ENCODE data around the gene PDZD11. TPM values are rescaled to one million over a fixed set of nuclear protein-coding genes. Genes with fewer than 3 reads are reported as not detected.

The PDZD11 gene
- 59.9 and 63.0 TPM in 2 replicates for total RNA-seq

GRCh38 chrX:70289793-70290770 is at the start of gene PDZD11, which contains the start of gene KIF4A:
Gene PDZD11, minus strand, starts transcription at chrX:70289927. Its CDS starts 586 bp downstream, at chrX:70289341.
Gene KIF4A, plus strand, starts transcription at chrX:70290104. Its CDS starts 355 bp downstream, at chrX:70290459.

GRCh38 chrX:70281951-70282350 is 7.8 kb downstream of the PDZD11 start, which contains the start of gene RAB41:
Gene RAB41, plus strand, starts transcription at chrX:70282172. Its CDS starts 46 bp downstream, at chrX:70282218.

GRCh38 chrX:70268034-70268433 is 21.7 kb downstream of the PDZD11 start, which contains the start of gene ARR3:
Gene ARR3, plus strand, starts transcription at chrX:70268334. Its CDS starts 1,052 bp downstream, at chrX:70269386.

GRCh38 chrX:70260104-70260503 is 29.6 kb downstream of the PDZD11 start, which contains the start of gene P2RY4:
Gene P2RY4, minus strand, starts transcription at chrX:70260204. Its CDS starts 580 bp downstream, at chrX:70259624.

Small RNA genes within 50 kb of the gene (small RNA-seq; reads per million reads assigned to genes)
- gene RNA5SP507 = not detected

Other genes with a start within 250 kb of the PDZD11 start
- gene AWAT2, start 240.0 kb downstream of the PDZD11 start, total RNA-seq = not detected in 2 replicates
- gene OTUD6A, start 227.5 kb downstream of the PDZD11 start, total RNA-seq = not detected in 2 replicates
- 80.3 and 90.7 TPM in 2 replicates for gene IGBP1, start 156.5 kb downstream of the PDZD11 start, total RNA-seq
- not detected in 2 replicates for gene DGAT2L6, start 112.4 kb downstream of the PDZD11 start, total RNA-seq
- gene AWAT1, start 55.3 kb downstream of the PDZD11 start, total RNA-seq = not detected in 2 replicates
- 0.43 and 0.52 TPM in 2 replicates for gene P2RY4, start 29.7 kb downstream of the PDZD11 start, total RNA-seq
- gene ARR3, start 21.6 kb downstream of the PDZD11 start, total RNA-seq = not detected in 2 replicates
- not detected in 2 replicates for gene RAB41, start 7.8 kb downstream of the PDZD11 start, total RNA-seq
- gene KIF4A, start 177 bp upstream of the PDZD11 start, total RNA-seq = 6.9 and 10.4 TPM in 2 replicates
- under 0.01 TPM in 1 of 2 replicates, not detected in the other for gene GDPD2, start 133.4 kb upstream of the PDZD11 start, total RNA-seq
- 6.0 and 11.6 TPM in 2 replicates for gene DLG3, start 154.9 kb upstream of the PDZD11 start, total RNA-seq